ENCODE results near the gene UGT1A10.
"Not testable (repeated sequence)": the region's sequence is repeated elsewhere in the genome, so short reads cannot be mapped to it uniquely, and the experiment has no call there.

Gene UGT1A10

GRCh38 chr2:233655943-233656342 is 19.7 kb downstream of the UGT1A10 start:
- DNase-seq (ENCODE audit: low spot score), result not testable (repeated sequence)

- DNase-seq (ENCODE audit: low spot score), result no peak
These were observed 20.2 kb downstream of the UGT1A10 start for GRCh38 chr2:233656443-233656842.

GRCh38 chr2:233658610-233659009 is 22.4 kb downstream of the UGT1A10 start:
- DNase-seq (ENCODE audit: low spot score), result no peak

GRCh38 chr2:233663911-233664310 is 27.7 kb downstream of the UGT1A10 start:
- no peak for DNase-seq (ENCODE audit: low spot score)

GRCh38 chr2:233668605-233669260 is 32.5 kb downstream of the UGT1A10 start:
- no peak for DNase-seq (ENCODE audit: low spot score)

GRCh38 chr2:233671290-233672161 is 35.3 kb downstream of the UGT1A10 start, which contains the start of gene UGT1A9:
Gene UGT1A9 (plus strand): TSS chr2:233671898. CDS start chr2:233671935, 37 bp downstream.
- no peak for DNase-seq (ENCODE audit: low spot score)

GRCh38 chr2:233672886-233673285 is 36.6 kb downstream of the UGT1A10 start:
- DNase-seq (ENCODE audit: low spot score), result no peak

- no peak for DNase-seq (ENCODE audit: low spot score)
These were observed 37.6 kb downstream of the UGT1A10 start for GRCh38 chr2:233673896-233674295.

GRCh38 chr2:233674314-233674713 is 38.1 kb downstream of the UGT1A10 start:
- no peak for DNase-seq (ENCODE audit: low spot score)

GRCh38 chr2:233674995-233675394 is 38.7 kb downstream of the UGT1A10 start:
- no peak for DNase-seq (ENCODE audit: low spot score)

GRCh38 chr2:233676046-233676445 is 39.8 kb downstream of the UGT1A10 start:
- no peak for DNase-seq (ENCODE audit: low spot score)

GRCh38 chr2:233679196-233679595 is 42.9 kb downstream of the UGT1A10 start:
- no peak for DNase-seq (ENCODE audit: low spot score)

GRCh38 chr2:233680361-233681045 is 44.3 kb downstream of the UGT1A10 start:
- DNase-seq (ENCODE audit: low spot score), result no peak

- DNase-seq (ENCODE audit: low spot score), result no peak
These were observed 45.4 kb downstream of the UGT1A10 start, which contains the start of gene UGT1A7 for GRCh38 chr2:233681521-233682099. Gene UGT1A7 (plus strand): TSS chr2:233681901. CDS start chr2:233681938, 37 bp downstream.

- DNase-seq (ENCODE audit: low spot score), result no peak
These were observed 48.4 kb downstream of the UGT1A10 start for GRCh38 chr2:233684640-233685039.

GRCh38 chr2:233686928-233687327 is 50.7 kb downstream of the UGT1A10 start:
- DNase-seq (ENCODE audit: low spot score), result no peak

GRCh38 chr2:233688341-233688740 is 52.1 kb downstream of the UGT1A10 start:
- no peak for DNase-seq (ENCODE audit: low spot score)

- no peak for DNase-seq (ENCODE audit: low spot score)
These were observed 52.8 kb downstream of the UGT1A10 start for GRCh38 chr2:233689031-233689430.

- DNase-seq (ENCODE audit: low spot score), result no peak
These were observed 53.3 kb downstream of the UGT1A10 start for GRCh38 chr2:233689501-233689900.

GRCh38 chr2:233690444-233690843 is 54.2 kb downstream of the UGT1A10 start:
- no peak for DNase-seq (ENCODE audit: low spot score)

- no peak for DNase-seq (ENCODE audit: low spot score)
These were observed 55.5 kb downstream of the UGT1A10 start for GRCh38 chr2:233691443-233692433.

Data from GM03348 (cell line).